ENCODE measurements around the gene DICER1.

The DICER1 gene

GRCh38 chr14:95054346-95055280 lies 102.7 kb downstream of the DICER1 start:
- no peak for DNase-seq

- DNase-seq = no peak
These were observed 105.2 kb downstream of the DICER1 start for GRCh38 chr14:95052016-95052585.

- DNase-seq = no peak
These were observed 107.4 kb downstream of the DICER1 start for GRCh38 chr14:95049952-95050351.

- DNase-seq = no peak
These were observed 108.5 kb downstream of the DICER1 start for GRCh38 chr14:95048771-95049312.

- no peak for DNase-seq
These were observed 109.6 kb downstream of the DICER1 start for GRCh38 chr14:95047754-95048153.

GRCh38 chr14:95046711-95047681 lies 110.3 kb downstream of the DICER1 start:
- no peak for DNase-seq

GRCh38 chr14:95045836-95046430 lies 111.4 kb downstream of the DICER1 start:
- no peak for DNase-seq

- DNase-seq = no peak
These were observed 112.1 kb downstream of the DICER1 start for GRCh38 chr14:95045106-95045701.

- DNase-seq = no peak
These were observed 112.7 kb downstream of the DICER1 start for GRCh38 chr14:95044463-95045105.

GRCh38 chr14:95043732-95044462 lies 113.4 kb downstream of the DICER1 start:
- DNase-seq = no peak

GRCh38 chr14:95043314-95043713 lies 114.0 kb downstream of the DICER1 start:
- no peak for DNase-seq

GRCh38 chr14:95041477-95042020 lies 115.8 kb downstream of the DICER1 start:
- no peak for DNase-seq

- DNase-seq = no peak
These were observed 116.4 kb downstream of the DICER1 start for GRCh38 chr14:95040708-95041476.

GRCh38 chr14:95039993-95040348 lies 117.4 kb downstream of the DICER1 start:
- no peak for DNase-seq

GRCh38 chr14:95039259-95039992 lies 117.9 kb downstream of the DICER1 start:
- DNase-seq = no peak

GRCh38 chr14:95038521-95039250 lies 118.6 kb downstream of the DICER1 start:
- DNase-seq = no peak

- no peak for DNase-seq
These were observed 120.1 kb downstream of the DICER1 start for GRCh38 chr14:95037273-95037672.
